GM12872 (cell line): Measurements from ENCODE around the gene LYZL4.

Experiments
- CTCF ChIP-seq: IDR thresholded peaks from 3 replicates; pipeline ENCODE4 v1.5.1; 2011; ENCODE audit warnings: low read depth, mild to moderate bottlenecking, low read length, moderate library complexity; ENCODE audit not compliant: insufficient read depth

Gene LYZL4

GRCh38 chr3:42446111-42447050 is 36.0 kb upstream of the LYZL4 start:
- TF ChIP-seq CTCF = no peak

- TF ChIP-seq CTCF = peak; percentile 95
These were observed 33.5 kb upstream of the LYZL4 start for GRCh38 chr3:42443819-42444436.

GRCh38 chr3:42443292-42443691 is 32.9 kb upstream of the LYZL4 start:
- TF ChIP-seq CTCF = no peak

GRCh38 chr3:42442640-42443039 is 32.2 kb upstream of the LYZL4 start:
- TF ChIP-seq CTCF = peak; percentile 36; the same call in 1 of the 3 replicates

GRCh38 chr3:42441791-42442190 is 31.4 kb upstream of the LYZL4 start:
- no peak for TF ChIP-seq CTCF

GRCh38 chr3:42440924-42441323 is 30.5 kb upstream of the LYZL4 start:
- no peak for TF ChIP-seq CTCF

GRCh38 chr3:42439261-42440115 is 29.1 kb upstream of the LYZL4 start:
- TF ChIP-seq CTCF = no peak
